ENCODE data around the gene ZFPM1.

ZFPM1 gene

DNA sequence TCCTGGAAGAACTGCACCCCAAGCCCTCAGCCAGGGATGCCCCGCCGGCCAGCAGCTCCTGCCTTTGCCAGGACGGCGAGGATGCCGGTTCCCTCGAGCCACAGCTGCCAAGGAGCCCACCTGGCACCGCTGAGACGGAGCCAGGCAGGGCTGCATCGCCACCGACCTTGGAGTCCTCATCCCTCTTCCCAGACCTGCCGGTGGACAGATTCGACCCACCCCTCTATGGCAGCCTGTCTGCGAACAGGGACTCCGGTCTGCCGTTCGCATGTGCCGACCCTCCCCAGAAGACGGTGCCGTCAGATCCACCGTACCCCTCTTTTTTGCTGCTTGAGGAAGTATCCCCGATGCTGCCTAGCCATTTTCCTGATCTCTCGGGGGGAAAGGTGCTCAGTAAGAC, 21.4 kb upstream of the ZFPM1 start:
- no peak overlapping the region for H3K27ac ChIP-seq
- no peak overlapping the region for H3K4me3 ChIP-seq (ENCODE audit: low read depth, low read length)
- H3K9me3 ChIP-seq (ENCODE audit: control insufficient read depth, low read length), result no peaks in the 10 kb centered on the region
- H3K36me3 ChIP-seq (ENCODE audit: control insufficient read depth, insufficient read depth, low read length), result no peaks in the 10 kb centered on the region
- H3K4me2 ChIP-seq (ENCODE audit: low read length), result no peak overlapping the region
- H3K4me1 ChIP-seq, result no peaks in the 10 kb centered on the region
- TF ChIP-seq, protein P1, sequence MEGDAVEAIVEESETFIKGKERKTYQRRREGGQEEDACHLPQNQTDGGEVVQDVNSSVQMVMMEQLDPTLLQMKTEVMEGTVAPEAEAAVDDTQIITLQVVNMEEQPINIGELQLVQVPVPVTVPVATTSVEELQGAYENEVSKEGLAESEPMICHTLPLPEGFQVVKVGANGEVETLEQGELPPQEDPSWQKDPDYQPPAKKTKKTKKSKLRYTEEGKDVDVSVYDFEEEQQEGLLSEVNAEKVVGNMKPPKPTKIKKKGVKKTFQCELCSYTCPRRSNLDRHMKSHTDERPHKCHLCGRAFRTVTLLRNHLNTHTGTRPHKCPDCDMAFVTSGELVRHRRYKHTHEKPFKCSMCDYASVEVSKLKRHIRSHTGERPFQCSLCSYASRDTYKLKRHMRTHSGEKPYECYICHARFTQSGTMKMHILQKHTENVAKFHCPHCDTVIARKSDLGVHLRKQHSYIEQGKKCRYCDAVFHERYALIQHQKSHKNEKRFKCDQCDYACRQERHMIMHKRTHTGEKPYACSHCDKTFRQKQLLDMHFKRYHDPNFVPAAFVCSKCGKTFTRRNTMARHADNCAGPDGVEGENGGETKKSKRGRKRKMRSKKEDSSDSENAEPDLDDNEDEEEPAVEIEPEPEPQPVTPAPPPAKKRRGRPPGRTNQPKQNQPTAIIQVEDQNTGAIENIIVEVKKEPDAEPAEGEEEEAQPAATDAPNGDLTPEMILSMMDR (IDR thresholded peaks at IDR 0.05), result no peak
- no peak overlapping the region for H3K9ac ChIP-seq
- no peaks in the 10 kb centered on the region for H3K27me3 ChIP-seq (ENCODE audit: control insufficient read depth, insufficient read depth, low read length)
- no peak overlapping the region for H2AFZ ChIP-seq
- H3K79me2 ChIP-seq, result no peaks in the 10 kb centered on the region

DNA sequence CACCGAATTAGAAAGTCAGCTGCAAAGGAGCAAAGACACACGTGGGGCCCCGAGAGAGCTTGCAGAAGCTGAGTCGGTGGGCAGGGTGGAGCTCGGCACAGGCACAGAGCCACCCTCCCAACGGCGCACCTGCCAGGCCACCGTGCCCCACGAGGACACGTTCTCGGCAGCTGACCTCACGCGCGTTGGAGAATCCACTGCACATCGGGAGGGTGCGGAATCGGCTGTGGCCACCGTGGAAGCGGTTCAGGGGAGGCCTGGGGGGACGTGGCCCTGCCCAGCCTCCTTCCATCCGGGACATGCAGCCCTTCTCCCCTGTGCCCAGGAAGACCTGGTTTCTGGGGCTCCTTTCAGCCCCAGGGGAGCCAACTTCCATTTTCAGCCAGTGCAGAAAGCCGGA, 20.9 kb upstream of the ZFPM1 start:
- Histone ChIP-seq H3K27ac (no peak overlapping the region), H3K4me2 (ENCODE audit: low read length) (no peak overlapping the region), H3K4me3 (ENCODE audit: low read depth, low read length) (no peak overlapping the region), H3K27me3 (ENCODE audit: control insufficient read depth, insufficient read depth, low read length) (no peaks in the 10 kb centered on the region), H3K79me2 (no peaks in the 10 kb centered on the region), H3K4me1 (no peaks in the 10 kb centered on the region), H3K9ac (no peak overlapping the region), H3K9me3 (ENCODE audit: control insufficient read depth, low read length) (no peaks in the 10 kb centered on the region), H3K36me3 (ENCODE audit: control insufficient read depth, insufficient read depth, low read length) (no peaks in the 10 kb centered on the region), H2AFZ (no peak overlapping the region)
- TF ChIP-seq, protein P1 (IDR thresholded peaks at IDR 0.05), result no peak

DNA sequence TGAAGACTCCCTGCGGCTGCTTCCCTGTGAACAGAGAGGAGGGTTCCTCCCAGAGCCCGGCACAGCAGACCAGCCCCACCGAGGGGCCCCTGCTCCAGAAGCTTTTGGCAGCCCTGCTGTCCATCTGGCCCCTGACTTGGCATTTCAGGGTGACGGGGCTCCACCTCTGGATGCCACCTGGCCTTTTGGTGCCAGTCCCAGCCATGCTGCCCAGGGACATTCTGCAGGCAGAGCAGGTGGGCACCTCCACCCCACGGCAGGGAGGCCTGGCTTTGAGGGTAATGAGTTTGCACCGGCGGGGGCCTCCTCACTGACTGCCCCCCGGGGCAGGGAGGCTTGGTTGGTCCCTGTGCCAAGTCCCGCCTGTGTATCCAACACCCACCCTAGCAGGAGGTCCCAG, 20.3 kb upstream of the ZFPM1 start:
- TF ChIP-seq, protein P1 (IDR thresholded peaks at IDR 0.05), result no peak
- no peak overlapping the region for H3K27ac ChIP-seq
- no peaks in the 10 kb centered on the region for H3K9me3 ChIP-seq (ENCODE audit: control insufficient read depth, low read length)
- no peak overlapping the region for H2AFZ ChIP-seq
- H3K27me3 ChIP-seq (ENCODE audit: control insufficient read depth, insufficient read depth, low read length), result no peaks in the 10 kb centered on the region
- no peak overlapping the region for H3K4me2 ChIP-seq (ENCODE audit: low read length)
- no peaks in the 10 kb centered on the region for H3K4me1 ChIP-seq
- no peaks in the 10 kb centered on the region for H3K79me2 ChIP-seq
- no peaks in the 10 kb centered on the region for H3K36me3 ChIP-seq (ENCODE audit: control insufficient read depth, insufficient read depth, low read length)
- H3K9ac ChIP-seq, result no peak overlapping the region
- no peak overlapping the region for H3K4me3 ChIP-seq (ENCODE audit: low read depth, low read length)

DNA sequence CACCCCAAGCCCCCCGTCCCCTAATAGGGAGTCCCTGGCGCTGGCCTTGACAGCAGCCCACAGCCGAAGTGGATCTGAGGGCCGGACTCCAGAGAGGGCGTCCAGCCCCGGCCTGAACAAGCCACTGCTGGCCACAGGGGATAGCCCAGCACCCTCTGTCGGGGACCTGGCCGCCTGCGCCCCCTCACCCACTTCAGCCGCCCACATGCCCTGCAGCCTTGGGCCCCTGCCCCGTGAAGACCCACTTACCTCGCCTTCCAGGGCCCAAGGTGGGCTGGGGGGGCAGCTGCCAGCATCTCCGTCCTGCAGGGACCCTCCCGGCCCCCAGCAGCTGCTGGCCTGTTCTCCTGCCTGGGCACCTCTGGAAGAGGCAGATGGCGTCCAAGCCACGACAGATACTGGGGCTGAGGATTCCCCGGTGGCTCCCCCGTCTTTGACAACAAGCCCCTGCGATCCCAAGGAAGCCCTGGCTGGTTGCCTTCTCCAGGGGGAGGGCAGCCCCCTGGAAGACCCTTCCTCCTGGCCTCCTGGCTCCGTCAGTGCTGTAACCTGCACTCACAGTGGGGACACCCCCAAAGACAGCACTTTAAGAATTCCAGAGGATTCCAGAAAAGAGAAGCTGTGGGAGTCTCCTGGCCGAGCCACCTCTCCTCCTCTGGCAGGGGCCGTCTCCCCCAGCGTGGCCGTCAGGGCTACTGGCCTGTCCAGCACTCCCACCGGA, 19.3 kb upstream of the ZFPM1 start:
- no peaks in the 10 kb centered on the region for H3K27me3 ChIP-seq (ENCODE audit: control insufficient read depth, insufficient read depth, low read length)
- H3K27ac ChIP-seq, result no peak overlapping the region
- no peak overlapping the region for H3K9ac ChIP-seq
- H3K4me3 ChIP-seq (ENCODE audit: low read depth, low read length), result no peak overlapping the region
- no peaks in the 10 kb centered on the region for H3K9me3 ChIP-seq (ENCODE audit: control insufficient read depth, low read length)
- H3K4me1 ChIP-seq, result no peaks in the 10 kb centered on the region
- H3K79me2 ChIP-seq, result no peaks in the 10 kb centered on the region
- no peaks in the 10 kb centered on the region for H3K36me3 ChIP-seq (ENCODE audit: control insufficient read depth, insufficient read depth, low read length)
- TF ChIP-seq, protein P1 (IDR thresholded peaks at IDR 0.05), result no peak
- H3K4me2 ChIP-seq (ENCODE audit: low read length), result no peak overlapping the region
- no peak overlapping the region for H2AFZ ChIP-seq

DNA sequence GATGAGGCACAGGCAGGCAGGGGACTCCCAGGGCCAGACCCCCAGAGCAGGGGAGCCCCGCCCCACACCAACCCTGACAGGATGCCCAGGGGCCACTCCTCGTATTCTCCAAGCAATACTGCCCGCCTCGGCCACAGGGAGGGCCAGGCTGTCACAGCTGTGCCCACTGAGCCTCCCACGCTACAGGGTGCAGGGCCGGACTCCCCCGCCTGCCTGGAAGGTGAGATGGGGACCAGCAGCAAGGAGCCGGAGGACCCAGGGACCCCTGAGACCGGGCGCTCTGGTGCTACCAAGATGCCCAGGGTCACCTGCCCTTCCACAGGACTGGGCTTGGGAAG, 18.8 kb upstream of the ZFPM1 start:
- no peaks in the 10 kb centered on the region for H3K9me3 ChIP-seq (ENCODE audit: control insufficient read depth, low read length)
- no peaks in the 10 kb centered on the region for H3K36me3 ChIP-seq (ENCODE audit: control insufficient read depth, insufficient read depth, low read length)
- no peak overlapping the region for H3K9ac ChIP-seq
- no peak overlapping the region for H3K4me2 ChIP-seq (ENCODE audit: low read length)
- TF ChIP-seq, protein P1 (IDR thresholded peaks at IDR 0.05), result no peak
- no peaks in the 10 kb centered on the region for H3K79me2 ChIP-seq
- no peaks in the 10 kb centered on the region for H3K4me1 ChIP-seq
- no peak overlapping the region for H3K27ac ChIP-seq
- no peaks in the 10 kb centered on the region for H3K27me3 ChIP-seq (ENCODE audit: control insufficient read depth, insufficient read depth, low read length)
- H2AFZ ChIP-seq, result no peak overlapping the region
- H3K4me3 ChIP-seq (ENCODE audit: low read depth, low read length), result no peak overlapping the region

Data from parathyroid adenoma (tissue), 2 donors.